ENCODE measurements around the gene CABP1.

DNA sequence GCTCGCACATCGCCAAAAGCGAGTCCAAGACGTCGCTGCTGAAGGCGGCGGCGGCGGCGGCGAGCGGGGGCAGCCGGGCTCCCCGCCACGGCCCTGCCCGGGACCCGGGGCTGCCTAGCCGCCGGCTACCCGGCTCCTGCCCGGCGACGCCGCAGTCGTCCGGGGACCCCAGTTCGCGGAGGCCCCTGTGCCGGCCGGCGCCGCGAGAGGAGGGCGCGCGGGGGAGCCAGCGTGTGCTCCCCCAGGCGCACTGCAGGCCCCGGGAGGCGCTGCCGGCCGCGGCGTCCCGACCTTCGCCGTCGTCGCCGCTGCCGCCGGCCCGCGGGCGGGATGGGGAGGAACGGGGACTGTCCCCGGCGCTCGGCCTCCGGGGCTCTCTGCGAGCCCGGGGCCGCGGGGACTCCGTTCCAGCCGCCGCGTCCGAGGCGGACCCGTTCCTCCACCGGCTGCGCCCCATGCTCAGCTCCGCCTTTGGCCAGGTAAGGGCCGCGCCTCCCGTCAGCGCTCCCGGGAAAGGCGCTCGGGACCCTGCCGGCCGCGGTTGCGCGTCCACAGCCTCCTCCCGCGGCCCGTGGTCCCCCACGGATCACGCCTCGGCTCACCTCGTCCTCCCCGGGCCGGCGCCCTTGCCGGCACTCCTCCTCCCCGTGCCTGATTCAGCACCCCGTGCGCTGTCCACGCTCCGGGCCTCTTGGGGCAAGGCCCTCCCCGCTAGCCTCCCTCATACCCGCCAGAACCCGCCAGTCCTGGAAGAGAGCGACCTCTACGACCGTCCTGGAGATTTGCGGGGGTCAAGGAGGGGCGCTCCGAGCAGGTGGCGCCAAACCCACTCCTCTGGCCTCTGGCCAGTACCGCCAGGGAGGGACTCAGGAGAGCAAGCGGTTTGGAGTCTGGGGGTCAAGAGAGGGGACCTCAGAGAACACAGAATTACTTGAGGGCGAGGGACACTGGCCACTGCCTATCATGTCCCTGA is 721 bp downstream of the CABP1 start:
- TF ChIP-seq, protein P1, sequence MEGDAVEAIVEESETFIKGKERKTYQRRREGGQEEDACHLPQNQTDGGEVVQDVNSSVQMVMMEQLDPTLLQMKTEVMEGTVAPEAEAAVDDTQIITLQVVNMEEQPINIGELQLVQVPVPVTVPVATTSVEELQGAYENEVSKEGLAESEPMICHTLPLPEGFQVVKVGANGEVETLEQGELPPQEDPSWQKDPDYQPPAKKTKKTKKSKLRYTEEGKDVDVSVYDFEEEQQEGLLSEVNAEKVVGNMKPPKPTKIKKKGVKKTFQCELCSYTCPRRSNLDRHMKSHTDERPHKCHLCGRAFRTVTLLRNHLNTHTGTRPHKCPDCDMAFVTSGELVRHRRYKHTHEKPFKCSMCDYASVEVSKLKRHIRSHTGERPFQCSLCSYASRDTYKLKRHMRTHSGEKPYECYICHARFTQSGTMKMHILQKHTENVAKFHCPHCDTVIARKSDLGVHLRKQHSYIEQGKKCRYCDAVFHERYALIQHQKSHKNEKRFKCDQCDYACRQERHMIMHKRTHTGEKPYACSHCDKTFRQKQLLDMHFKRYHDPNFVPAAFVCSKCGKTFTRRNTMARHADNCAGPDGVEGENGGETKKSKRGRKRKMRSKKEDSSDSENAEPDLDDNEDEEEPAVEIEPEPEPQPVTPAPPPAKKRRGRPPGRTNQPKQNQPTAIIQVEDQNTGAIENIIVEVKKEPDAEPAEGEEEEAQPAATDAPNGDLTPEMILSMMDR (IDR thresholded peaks at IDR 0.05), result no peak
- TF ChIP-seq POLR2AphosphoS5 (IDR thresholded peaks at IDR 0.05) (no peak), EP300 (IDR thresholded peaks at IDR 0.05; ENCODE audit: low read depth) (no peak), POLR2A (IDR thresholded peaks at IDR 0.05) (no peak)
